ENCODE data around the gene PPIF. TPM values are rescaled to one million over a fixed set of nuclear protein-coding genes. Genes with fewer than 3 reads are reported as not detected.

Gene PPIF
- polyA plus RNA-seq, 3 donors from 2014 or later: 9.6 to 15.1 (median 13.1) TPM

GRCh38 chr10:79319115-79319771, 28.0 kb upstream of the PPIF start:
- Mint-ChIP-seq H3K27me3 (ENCODE audit: low read depth in 3 of 3) (peaks cover 8 to 21% (median 20%) of the 10 kb centered on the region in 3 donors), H3K27ac (peak overlapping the region in 3 of 6 donors; percentile 81 to 97 (median 95)), H3K36me3 (peaks cover 0 to 11% (median 9%) of the 10 kb centered on the region in 3 donors), H3K4me1 (peaks cover 85 to 87% of the 10 kb centered on the region in 2 donors), H3K4me3 (peak overlapping the region; percentile 64 to 84 (median 77)), H3K9me3 (peaks cover 0 to 5% (median 0%) of the 10 kb centered on the region in 6 donors)
- DNase-seq: no peak

GRCh38 chr10:79320316-79320715, 27.0 kb upstream of the PPIF start:
- Mint-ChIP-seq H3K4me3 (peak overlapping the region in 3 of 5 donors; percentile 3 to 34 (median 15)), H3K9me3 (peaks cover 0 to 5% (median 0%) of the 10 kb centered on the region in 6 donors), H3K27ac (no peak overlapping the region), H3K36me3 (peaks cover 0 to 8% (median 7%) of the 10 kb centered on the region in 3 donors), H3K27me3 (ENCODE audit: low read depth in 3 of 3) (peaks cover 8 to 21% (median 20%) of the 10 kb centered on the region in 3 donors), H3K4me1 (peaks cover 90% of the 10 kb centered on the region in 2 donors)
- DNase-seq: no peak

GRCh38 chr10:79320820-79321493, 26.3 kb upstream of the PPIF start:
- Mint-ChIP-seq H3K4me3 (peak overlapping the region in 3 of 5 donors; percentile 10 to 34 (median 22)), H3K27me3 (ENCODE audit: low read depth in 3 of 3) (peaks cover 8 to 20% (median 19%) of the 10 kb centered on the region in 3 donors), H3K4me1 (peaks cover 86 to 87% of the 10 kb centered on the region in 2 donors), H3K36me3 (peaks cover 0 to 1% (median under 1%) of the 10 kb centered on the region in 3 donors), H3K27ac (peak overlapping the region in 4 of 6 donors; percentile 6 to 92 (median 36)), H3K9me3 (peaks cover 0 to 5% (median 0%) of the 10 kb centered on the region in 6 donors)
- DNase-seq: peak in 1 of 3 donors; percentile 21

GRCh38 chr10:79321494-79321882, 25.8 kb upstream of the PPIF start:
- Mint-ChIP-seq H3K4me1 (peaks cover 80 to 83% of the 10 kb centered on the region in 2 donors), H3K27ac (peak overlapping the region in 4 of 6 donors; percentile 6 to 98 (median 64)), H3K4me3 (peak overlapping the region in 4 of 5 donors; percentile 10 to 85 (median 60)), H3K36me3 (no peaks in the 10 kb centered on the region), H3K27me3 (ENCODE audit: low read depth in 3 of 3) (peaks cover 8 to 20% (median 19%) of the 10 kb centered on the region in 3 donors), H3K9me3 (peaks cover 0 to 5% (median 0%) of the 10 kb centered on the region in 6 donors)
- no peak for DNase-seq

- no peak for DNase-seq
- Mint-ChIP-seq H3K36me3 (no peaks in the 10 kb centered on the region), H3K27ac (peak overlapping the region in 5 of 6 donors; percentile 37 to 98 (median 93)), H3K27me3 (ENCODE audit: low read depth in 3 of 3) (peaks cover 8 to 16% (median 15%) of the 10 kb centered on the region in 3 donors), H3K4me1 (peaks cover 76 to 79% of the 10 kb centered on the region in 2 donors), H3K9me3 (peaks cover 0 to 5% (median 0%) of the 10 kb centered on the region in 6 donors), H3K4me3 (peak overlapping the region; percentile 73 to 85 (median 80))
These were observed 25.3 kb upstream of the PPIF start for GRCh38 chr10:79321951-79322350.

- Mint-ChIP-seq H3K27ac (peak overlapping the region; percentile 92 to 98 (median 94)), H3K4me1 (peaks cover 66 to 70% of the 10 kb centered on the region in 2 donors), H3K36me3 (no peaks in the 10 kb centered on the region), H3K9me3 (no peaks in the 10 kb centered on the region), H3K27me3 (ENCODE audit: low read depth in 3 of 3) (peaks cover 4 to 7% (median 6%) of the 10 kb centered on the region in 3 donors), H3K4me3 (peak overlapping the region; percentile 73 to 85 (median 80))
- DNase-seq: peak; percentile 80 to 84 (median 81)
These were observed 24.4 kb upstream of the PPIF start for GRCh38 chr10:79322616-79323543.

- H3K27me3 Mint-ChIP-seq (ENCODE audit: low read depth in 3 of 3): peaks cover 0 to 3% (median 2%) of the 10 kb centered on the region in 3 donors
- H3K36me3 Mint-ChIP-seq: no peaks in the 10 kb centered on the region
- H3K27ac Mint-ChIP-seq: peak overlapping the region; percentile 92 to 98 (median 94)
- H3K9me3 Mint-ChIP-seq: no peaks in the 10 kb centered on the region
- peaks cover 59 to 62% of the 10 kb centered on the region in 2 donors for H3K4me1 Mint-ChIP-seq
- peak overlapping the region; percentile 73 to 85 (median 80) for H3K4me3 Mint-ChIP-seq
- DNase-seq: no peak
These were observed 23.7 kb upstream of the PPIF start for GRCh38 chr10:79323602-79324001.

- Mint-ChIP-seq H3K9me3 (no peaks in the 10 kb centered on the region), H3K27me3 (ENCODE audit: low read depth in 3 of 3) (peaks cover 0 to 2% (median 2%) of the 10 kb centered on the region in 3 donors), H3K4me1 (peaks cover 54 to 57% of the 10 kb centered on the region in 2 donors), H3K36me3 (no peaks in the 10 kb centered on the region), H3K27ac (peak overlapping the region in 5 of 6 donors; percentile 1 to 93 (median 92)), H3K4me3 (peak overlapping the region in 1 of 5 donors; percentile 23)
- no peak for DNase-seq
These were observed 23.1 kb upstream of the PPIF start for GRCh38 chr10:79324032-79324695.

GRCh38 chr10:79326361-79327089, 20.7 kb upstream of the PPIF start:
- Mint-ChIP-seq H3K27me3 (ENCODE audit: low read depth in 3 of 3) (peaks cover 0 to 2% (median 2%) of the 10 kb centered on the region in 3 donors), H3K4me3 (no peak overlapping the region), H3K9me3 (no peaks in the 10 kb centered on the region), H3K36me3 (no peaks in the 10 kb centered on the region), H3K4me1 (peaks cover 30 to 33% of the 10 kb centered on the region in 2 donors), H3K27ac (no peak overlapping the region)
- DNase-seq: no peak

- no peaks in the 10 kb centered on the region for H3K36me3 Mint-ChIP-seq
- no peak overlapping the region for H3K4me3 Mint-ChIP-seq
- no peak for DNase-seq
- peaks cover 25 to 28% of the 10 kb centered on the region in 2 donors for H3K4me1 Mint-ChIP-seq
- H3K9me3 Mint-ChIP-seq: no peaks in the 10 kb centered on the region
- peaks cover 0 to 2% (median 2%) of the 10 kb centered on the region in 3 donors for H3K27me3 Mint-ChIP-seq (ENCODE audit: low read depth in 3 of 3)
- no peak overlapping the region for H3K27ac Mint-ChIP-seq
These were observed 20.2 kb upstream of the PPIF start for GRCh38 chr10:79327090-79327457.

- H3K27ac Mint-ChIP-seq: no peak overlapping the region
- H3K4me1 Mint-ChIP-seq: peaks cover 13 to 16% of the 10 kb centered on the region in 2 donors
- no peak for DNase-seq
- H3K36me3 Mint-ChIP-seq: no peaks in the 10 kb centered on the region
- H3K27me3 Mint-ChIP-seq (ENCODE audit: low read depth in 3 of 3): peaks cover 0 to 2% (median 2%) of the 10 kb centered on the region in 3 donors
- H3K9me3 Mint-ChIP-seq: no peaks in the 10 kb centered on the region
- H3K4me3 Mint-ChIP-seq: no peak overlapping the region
These were observed 19.0 kb upstream of the PPIF start for GRCh38 chr10:79328147-79328701.
